RPMI8226 (cell line): ENCODE measurements around the gene MED6.

Experiments
- DNase-seq: peaks from one replicate; pipeline ENCODE4 v3.0.0-alpha.2; 2015

Gene MED6

GRCh38 chr14:70600382-70601157, at the start of gene MED6:
Gene MED6 (minus strand): TSS chr14:70600655. CDS start chr14:70600637, 18 bp downstream.
- peak; percentile 93 for DNase-seq

GRCh38 chr14:70649803-70650202, 49.3 kb upstream of the MED6 start:
- DNase-seq: no peak

GRCh38 chr14:70648346-70648745, 47.9 kb upstream of the MED6 start:
- DNase-seq: no peak

- DNase-seq: no peak
Measured at GRCh38 chr14:70646705-70647104, 46.2 kb upstream of the MED6 start.

GRCh38 chr14:70645892-70646291, 45.4 kb upstream of the MED6 start:
- no peak for DNase-seq

- DNase-seq: no peak
Measured at GRCh38 chr14:70643967-70644366, 43.5 kb upstream of the MED6 start.

GRCh38 chr14:70642303-70643235, 42.1 kb upstream of the MED6 start:
- no peak for DNase-seq

GRCh38 chr14:70641548-70642302, 41.3 kb upstream of the MED6 start, which contains the start of gene TTC9:
Gene TTC9 (plus strand): TSS chr14:70641916. CDS start chr14:70642130, 214 bp downstream.
- peak; percentile 4 for DNase-seq

- peak; percentile 33 for DNase-seq
Measured at GRCh38 chr14:70640938-70641547, 40.6 kb upstream of the MED6 start.

- DNase-seq: no peak
Measured at GRCh38 chr14:70638416-70638815, 38.0 kb upstream of the MED6 start.

GRCh38 chr14:70635971-70636595, 35.6 kb upstream of the MED6 start:
- no peak for DNase-seq

- DNase-seq: no peak
Measured at GRCh38 chr14:70631948-70632347, 31.5 kb upstream of the MED6 start.

GRCh38 chr14:70624972-70625371, 24.5 kb upstream of the MED6 start:
- no peak for DNase-seq

GRCh38 chr14:70622111-70622712, 21.8 kb upstream of the MED6 start:
- peak; percentile 44 for DNase-seq

GRCh38 chr14:70619708-70620107, 19.3 kb upstream of the MED6 start:
- DNase-seq: no peak

- DNase-seq: no peak
Measured at GRCh38 chr14:70618314-70618713, 17.9 kb upstream of the MED6 start.

GRCh38 chr14:70616646-70617045, 16.2 kb upstream of the MED6 start:
- DNase-seq: no peak

- no peak for DNase-seq
Measured at GRCh38 chr14:70611216-70611615, 10.8 kb upstream of the MED6 start.

- no peak for DNase-seq
Measured at GRCh38 chr14:70602254-70602653, 1.8 kb upstream of the MED6 start.

GRCh38 chr14:70601162-70601561, 707 bp upstream of the MED6 start:
- DNase-seq: no peak

- DNase-seq: no peak
Measured at GRCh38 chr14:70599345-70599744, 1.1 kb downstream of the MED6 start.

- no peak for DNase-seq
Measured at GRCh38 chr14:70597731-70598130, 2.7 kb downstream of the MED6 start.
